ENCODE data around the gene GPR146. TPM values are rescaled to one million over a fixed set of nuclear protein-coding genes. Genes with fewer than 3 reads are reported as not detected.

The GPR146 gene
- total and polyA plus RNA-seq, 11 donors, result 11.1 to 56.8 (median 25.2) TPM

- DNase-seq (peak in 3 of 5 donors; percentile 53 to 71 (median 63)), ATAC-seq (peak in 1 of 4 donors; percentile 1)
- H3K9me3 ChIP-seq, result no peaks in the 10 kb centered on the region
- no peak overlapping the region for H3K4me3 ChIP-seq
- WGBS, 4 donors, result 54 to 71% (median 56%) methylated on average over 16 to 20 of the region's 20 CpGs
- TF ChIP-seq POLR2A (IDR thresholded peaks at IDR 0.05), result no peak
- TF ChIP-seq, protein P1, sequence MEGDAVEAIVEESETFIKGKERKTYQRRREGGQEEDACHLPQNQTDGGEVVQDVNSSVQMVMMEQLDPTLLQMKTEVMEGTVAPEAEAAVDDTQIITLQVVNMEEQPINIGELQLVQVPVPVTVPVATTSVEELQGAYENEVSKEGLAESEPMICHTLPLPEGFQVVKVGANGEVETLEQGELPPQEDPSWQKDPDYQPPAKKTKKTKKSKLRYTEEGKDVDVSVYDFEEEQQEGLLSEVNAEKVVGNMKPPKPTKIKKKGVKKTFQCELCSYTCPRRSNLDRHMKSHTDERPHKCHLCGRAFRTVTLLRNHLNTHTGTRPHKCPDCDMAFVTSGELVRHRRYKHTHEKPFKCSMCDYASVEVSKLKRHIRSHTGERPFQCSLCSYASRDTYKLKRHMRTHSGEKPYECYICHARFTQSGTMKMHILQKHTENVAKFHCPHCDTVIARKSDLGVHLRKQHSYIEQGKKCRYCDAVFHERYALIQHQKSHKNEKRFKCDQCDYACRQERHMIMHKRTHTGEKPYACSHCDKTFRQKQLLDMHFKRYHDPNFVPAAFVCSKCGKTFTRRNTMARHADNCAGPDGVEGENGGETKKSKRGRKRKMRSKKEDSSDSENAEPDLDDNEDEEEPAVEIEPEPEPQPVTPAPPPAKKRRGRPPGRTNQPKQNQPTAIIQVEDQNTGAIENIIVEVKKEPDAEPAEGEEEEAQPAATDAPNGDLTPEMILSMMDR (IDR thresholded peaks at IDR 0.05), result no peak
- H3K27ac ChIP-seq, result peak overlapping the region; percentile 77 to 97 (median 86)
- H3K27me3 ChIP-seq, result peaks cover 0 to 5% (median 0%) of the 10 kb centered on the region in 9 donors
- H3K36me3 ChIP-seq, result no peaks in the 10 kb centered on the region
- intact Hi-C loops (cut with DNase I), result no loop called here
- H3K4me1 ChIP-seq, result peaks cover 4 to 99% (median 85%) of the 10 kb centered on the region in 12 donors
These were observed 7.9 kb downstream of the GPR146 start for GRCh38 chr7:1052031-1052818.

DNA sequence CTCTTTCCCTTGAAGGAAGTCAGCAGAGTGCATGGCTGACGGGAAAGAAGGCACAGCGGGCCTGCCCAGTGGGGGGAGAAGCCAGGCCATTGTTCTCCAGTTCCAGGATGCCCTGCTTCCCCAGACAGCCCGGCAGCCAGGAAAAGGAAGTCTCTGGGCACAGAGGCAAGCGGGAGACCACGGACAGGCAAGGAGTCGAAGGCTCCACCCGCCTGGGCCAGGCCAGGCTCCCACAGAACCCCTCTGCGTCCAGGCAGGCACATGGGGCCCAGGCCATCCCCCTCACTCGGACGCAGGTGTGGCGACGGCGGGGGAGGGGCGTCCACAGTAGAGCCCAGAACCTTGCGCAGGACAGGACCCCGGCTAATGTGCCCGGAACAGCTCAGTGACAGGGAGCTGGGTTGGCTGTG is 8.7 kb downstream of the GPR146 start:
- intact Hi-C loops (cut with DNase I), result no loop called here
- Histone ChIP-seq H3K9me3 (no peaks in the 10 kb centered on the region), H3K4me1 (peaks cover 4 to 92% (median 84%) of the 10 kb centered on the region in 12 donors), H3K4me3 (no peak overlapping the region), H3K27me3 (peaks cover 0 to 5% (median 0%) of the 10 kb centered on the region in 9 donors), H3K36me3 (peaks cover 0 to 7% (median 0%) of the 10 kb centered on the region in 9 donors), H3K27ac (peak overlapping the region; percentile 77 to 97 (median 86))
- peak in 4 of 5 donors; percentile 64 to 76 (median 72) for DNase-seq
- peak; percentile 8 to 47 (median 8) for ATAC-seq
- TF ChIP-seq, protein P1 (IDR thresholded peaks at IDR 0.05), result no peak
- TF ChIP-seq POLR2A (IDR thresholded peaks at IDR 0.05), result no peak
- 51 to 69% (median 63%) methylated on average over 6 to 17 of the region's 17 CpGs for WGBS, 4 donors

- Histone ChIP-seq H3K4me1 (peaks cover 4 to 84% (median 75%) of the 10 kb centered on the region in 12 donors), H3K27me3 (peaks cover 0 to 5% (median 0%) of the 10 kb centered on the region in 9 donors), H3K9me3 (no peaks in the 10 kb centered on the region), H3K36me3 (peaks cover 0 to 13% (median 0%) of the 10 kb centered on the region in 9 donors), H3K4me3 (no peak overlapping the region), H3K27ac (peak overlapping the region; percentile 80 to 97 (median 86))
- DNase-seq (peak in 1 of 5 donors; percentile 21), ATAC-seq (no peak)
- WGBS, 4 donors, result 82 to 90% (median 85%) methylated on average over 16 to 17 of the region's 17 CpGs
- intact Hi-C loops (cut with DNase I), result no loop called here
- TF ChIP-seq POLR2A (IDR thresholded peaks at IDR 0.05), result no peak
- TF ChIP-seq, protein P1 (IDR thresholded peaks at IDR 0.05), result no peak
These were observed 9.5 kb downstream of the GPR146 start for GRCh38 chr7:1053816-1054370.

GRCh38 chr7:1054438-1054837 is 10.1 kb downstream of the GPR146 start:
- WGBS, 4 donors, result 31 to 35% (median 33%) methylated on average over 20 to 25 of the region's 25 CpGs
- Histone ChIP-seq H3K4me1 (peaks cover 4 to 78% (median 70%) of the 10 kb centered on the region in 12 donors), H3K27ac (peak overlapping the region; percentile 41 to 97 (median 85)), H3K36me3 (peaks cover 0 to 13% (median 0%) of the 10 kb centered on the region in 9 donors), H3K9me3 (no peaks in the 10 kb centered on the region), H3K4me3 (peak overlapping the region in 8 of 12 donors; percentile 42 to 57 (median 54)), H3K27me3 (peaks cover 0 to 5% (median 0%) of the 10 kb centered on the region in 9 donors)
- ATAC-seq, result peak in 3 of 4 donors; percentile 24 to 46 (median 27)
- TF ChIP-seq POLR2A (IDR thresholded peaks at IDR 0.05), result no peak
- TF ChIP-seq, protein P1 (IDR thresholded peaks at IDR 0.05), result no peak
- peak in 4 of 5 donors; percentile 57 to 71 (median 68) for DNase-seq
- intact Hi-C loops (cut with DNase I), result no loop called here
